CD4-positive, alpha-beta T cell treated with Interferon alpha-2 for 1 hour (primary cell): ENCODE measurements around the gene ZNF217.
"Not testable (repeated sequence)": the region's sequence is repeated elsewhere in the genome, so short reads cannot be mapped to it uniquely, and the experiment has no call there.

Source experiments
- DNase-seq, 2 donors: peaks; one replicate each; pipeline ENCODE4 v3.0.0-alpha.2; 2020 to 2022

ZNF217 gene

GRCh38 chr20:53593466-53594007 is at the start of gene ZNF217:
Gene ZNF217 (minus strand): TSS chr20:53593839. CDS start chr20:53582826, 11,013 bp downstream.
- peak; percentile 73 to 78 for DNase-seq

DNA sequence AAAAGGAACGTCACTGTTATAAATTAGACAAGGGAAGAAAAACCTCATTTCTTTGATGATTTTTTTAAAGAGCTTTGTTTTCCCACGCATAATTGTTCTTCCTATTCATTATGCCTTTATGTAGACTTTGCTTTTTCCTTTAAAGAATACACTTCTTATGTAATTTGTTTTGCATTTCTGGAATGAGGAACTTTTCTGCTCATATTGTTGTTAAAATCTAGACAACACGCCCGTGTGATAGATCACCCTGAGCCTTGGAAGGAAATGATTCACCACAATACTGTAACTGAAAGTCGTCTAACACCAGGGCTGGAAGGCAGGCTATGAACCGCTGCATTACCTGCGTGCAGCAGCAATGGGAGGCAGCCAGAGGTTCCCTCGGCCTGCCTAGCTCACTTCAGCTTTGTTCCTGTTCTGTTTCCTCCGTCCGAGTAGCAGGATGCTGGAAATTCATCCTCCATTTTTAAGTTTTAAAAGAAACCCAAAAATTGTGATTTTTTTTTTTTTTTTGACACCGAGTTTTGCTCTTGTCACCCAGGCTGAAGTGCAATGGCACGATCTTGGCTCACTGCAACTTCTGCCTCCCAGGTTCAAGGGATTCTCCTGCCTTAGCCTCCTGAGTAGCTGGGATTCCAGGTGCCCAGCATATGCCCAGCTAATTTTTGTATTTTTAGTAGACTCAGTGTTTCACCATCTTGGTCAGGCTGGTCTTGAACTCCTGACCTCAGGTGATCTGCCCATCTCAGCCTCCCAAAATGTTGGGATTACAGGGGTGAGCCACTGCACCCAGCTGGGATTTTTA is 49.6 kb upstream of the ZNF217 start:
- peak; percentile 72 to 80 for DNase-seq

GRCh38 chr20:53642196-53643030 is 48.8 kb upstream of the ZNF217 start:
- DNase-seq = peak; percentile 55 to 60

DNA sequence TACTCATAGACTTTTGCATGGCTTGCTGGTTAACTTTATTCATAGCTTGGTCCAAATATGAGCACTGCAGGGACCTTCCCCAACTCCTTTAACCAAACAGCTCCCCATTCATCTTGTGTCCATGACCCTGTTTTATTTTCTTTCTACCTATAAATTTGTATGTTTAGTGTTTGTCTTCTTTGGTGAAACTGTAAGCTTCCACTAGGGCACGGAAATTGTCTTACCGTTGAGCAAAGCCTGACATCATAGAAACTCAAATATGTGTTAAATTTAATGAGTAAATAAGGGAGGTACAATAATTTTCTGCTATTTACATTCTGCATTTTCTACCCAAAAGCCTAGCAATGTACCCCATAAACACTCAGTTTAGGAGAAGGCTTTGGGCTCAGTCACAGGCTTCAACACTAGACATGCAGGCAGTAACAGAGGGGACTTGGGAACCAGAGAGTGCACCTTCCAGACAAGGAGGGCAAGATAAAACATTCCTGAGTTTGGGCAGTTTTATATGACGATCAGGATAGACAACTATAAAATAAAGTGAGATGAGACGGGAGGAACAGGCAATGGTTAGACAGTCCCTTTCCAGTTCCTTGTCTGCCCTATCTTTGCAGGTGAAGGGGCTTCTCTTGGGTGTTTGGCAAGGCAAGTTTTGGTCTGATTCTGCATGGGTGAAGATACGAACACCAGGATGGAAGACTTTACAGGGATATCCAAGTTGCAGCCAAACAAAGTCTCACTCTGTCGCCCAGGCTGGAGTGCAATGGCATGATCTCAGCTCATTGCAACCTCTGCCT is 46.2 kb upstream of the ZNF217 start:
- no peak for DNase-seq

GRCh38 chr20:53639128-53639527 is 45.5 kb upstream of the ZNF217 start:
- DNase-seq = no peak

DNA sequence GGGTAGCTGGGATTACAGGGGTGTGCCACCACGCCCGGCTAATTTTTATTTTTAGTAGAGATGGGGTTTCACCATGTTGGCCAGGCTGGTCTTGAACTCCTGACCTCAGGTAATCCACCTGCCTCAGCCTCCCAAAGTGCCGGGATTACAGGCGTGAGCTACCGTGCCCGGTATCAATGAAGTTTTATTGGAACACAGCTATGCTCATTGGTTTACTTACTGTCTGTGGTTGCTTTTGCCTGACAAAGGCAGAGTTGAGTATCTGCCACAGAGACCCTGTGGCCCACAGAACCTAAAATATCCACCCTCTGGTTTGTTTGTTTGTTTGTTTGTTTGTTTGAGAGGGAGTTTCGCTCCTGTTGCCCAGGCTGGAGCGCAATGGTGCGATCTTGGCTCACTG is 43.7 kb upstream of the ZNF217 start:
- DNase-seq = not testable (repeated sequence)

GRCh38 chr20:53636540-53637097 is 43.0 kb upstream of the ZNF217 start:
- no peak for DNase-seq

- DNase-seq = no peak
Measured at GRCh38 chr20:53635221-53635620, 41.6 kb upstream of the ZNF217 start.

DNA sequence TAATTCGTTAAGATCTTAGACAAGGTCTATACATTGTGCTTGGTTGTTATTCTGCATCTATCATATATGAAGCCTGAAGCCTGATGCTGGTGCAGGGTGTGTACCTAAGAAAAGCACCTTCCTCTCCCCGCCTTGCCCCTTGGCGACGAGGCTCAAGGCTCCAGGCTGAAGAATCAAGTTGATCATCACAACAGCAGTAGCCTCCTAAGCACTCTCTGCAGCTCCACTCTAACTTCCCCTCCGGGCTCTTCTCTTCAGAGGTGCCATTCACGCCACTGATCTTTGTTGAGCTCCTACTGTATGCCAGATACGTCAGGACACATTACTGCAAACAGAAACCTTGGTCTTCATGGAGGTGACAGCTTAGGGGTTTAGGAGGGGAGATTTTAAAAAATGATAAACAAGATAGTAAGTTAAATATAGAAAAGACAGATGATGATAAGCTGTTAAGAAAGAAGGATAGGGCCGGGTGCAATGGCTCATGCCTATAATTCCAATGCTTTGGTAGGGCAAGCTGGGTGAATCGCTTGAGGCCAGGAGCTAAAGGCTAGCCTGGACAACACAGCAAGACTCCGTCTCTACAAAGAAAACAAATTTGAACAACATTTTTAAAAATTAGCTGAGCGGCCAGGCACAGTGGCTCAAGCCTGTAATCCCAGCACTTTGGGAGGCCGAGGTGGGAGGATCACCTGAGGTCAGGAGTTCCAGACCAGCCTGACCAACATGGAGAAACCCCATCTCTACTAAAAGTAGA is 38.4 kb upstream of the ZNF217 start:
- no peak for DNase-seq

- DNase-seq = no peak
Measured at GRCh38 chr20:53629436-53629835, 35.8 kb upstream of the ZNF217 start.

GRCh38 chr20:53628758-53629157 is 35.1 kb upstream of the ZNF217 start:
- not testable (repeated sequence) for DNase-seq

DNA sequence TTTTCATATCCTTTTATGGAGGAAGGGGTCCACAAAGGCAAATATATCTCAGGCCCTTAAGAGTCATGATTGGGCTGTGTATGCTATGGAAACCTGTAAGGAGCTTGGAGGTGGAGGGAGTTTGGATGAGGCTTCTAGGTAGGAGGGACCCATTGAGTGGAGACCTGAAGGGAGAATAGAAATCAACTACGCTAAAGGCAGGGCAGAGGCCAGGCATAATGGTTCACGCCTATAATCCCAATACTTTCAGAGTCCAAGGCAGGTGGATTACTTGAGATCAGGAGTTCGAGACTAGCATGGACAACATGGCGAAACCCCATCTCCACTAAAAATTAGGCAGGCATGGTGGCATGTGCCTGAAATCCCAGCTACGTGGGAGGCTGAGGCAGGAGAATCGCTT is 34.4 kb upstream of the ZNF217 start:
- no peak for DNase-seq

DNA sequence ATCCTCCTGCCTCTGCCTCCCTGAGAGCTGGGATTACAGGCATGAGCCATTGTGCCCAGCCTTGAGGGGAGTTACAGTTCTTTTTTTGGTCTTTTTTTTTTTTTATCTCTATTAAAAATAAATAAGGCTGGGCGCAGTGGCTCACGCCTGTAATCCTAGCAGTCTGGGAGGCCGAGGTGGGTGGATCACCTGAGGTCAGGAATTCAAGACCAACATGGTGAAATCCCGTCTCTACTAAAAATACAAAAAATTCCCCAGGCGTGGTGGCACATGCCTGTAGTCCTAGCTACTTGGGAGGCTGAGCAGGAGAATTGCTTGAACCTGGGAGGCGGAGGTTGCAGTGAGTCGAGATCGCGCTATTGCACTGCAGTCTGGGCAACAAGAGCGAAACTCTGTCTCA is 33.4 kb upstream of the ZNF217 start:
- DNase-seq = not testable (repeated sequence)

DNA sequence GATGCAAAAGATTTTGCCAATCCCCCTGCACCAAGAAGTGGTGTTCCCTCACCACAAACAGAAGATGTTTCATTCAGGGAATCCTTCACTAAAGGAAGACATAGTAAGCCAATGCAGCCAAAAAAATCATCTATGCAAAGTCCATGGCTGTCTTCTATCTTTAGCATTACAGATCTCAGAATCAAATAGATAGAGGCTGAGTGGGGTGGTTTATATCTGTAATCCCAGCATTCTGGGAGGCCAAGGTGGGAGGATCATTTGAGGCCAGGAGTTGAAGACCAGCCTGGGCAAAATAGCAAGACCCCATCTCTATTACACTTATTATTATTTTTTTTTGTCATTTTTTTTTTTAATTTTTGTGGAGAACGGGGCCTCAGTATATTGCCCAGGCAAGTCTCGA is 32.9 kb upstream of the ZNF217 start:
- DNase-seq = no peak

DNA sequence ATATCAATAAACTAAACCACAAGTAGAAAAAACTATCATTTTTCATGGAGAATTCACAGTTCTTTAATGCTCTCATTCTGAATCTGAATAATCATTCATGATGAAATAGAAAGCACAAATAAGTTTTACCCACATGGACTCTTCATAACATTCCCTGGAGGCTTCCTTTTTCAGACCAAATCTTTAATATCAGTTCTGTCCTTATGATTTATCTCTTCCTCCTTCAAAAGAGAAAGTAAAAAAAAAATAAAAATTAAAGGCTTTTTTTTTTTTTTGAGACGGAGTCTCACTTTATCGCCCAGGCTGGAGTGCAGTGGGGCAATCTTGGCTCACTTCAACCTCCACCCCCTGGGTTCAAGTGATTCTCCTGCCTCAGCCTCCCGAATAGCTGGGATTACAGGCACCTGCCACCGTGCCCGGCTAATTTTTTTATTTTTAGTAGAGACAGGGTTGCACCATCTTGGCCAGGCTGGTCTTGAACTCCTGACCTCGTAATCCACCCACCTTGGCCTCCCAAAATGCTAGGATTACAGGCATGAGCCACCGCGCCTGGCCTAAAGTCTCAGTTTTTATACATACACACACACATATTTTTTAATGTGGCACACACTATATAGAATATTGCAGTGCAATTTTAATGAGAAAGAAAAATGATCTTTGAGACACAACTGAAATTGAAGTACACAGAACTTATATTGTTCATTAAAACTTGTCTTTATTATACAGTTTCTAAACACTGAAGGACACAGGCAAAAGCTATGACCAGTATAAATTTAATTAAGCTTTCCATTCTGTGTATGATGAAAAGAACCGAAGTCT is 31.9 kb upstream of the ZNF217 start:
- DNase-seq = no peak

DNA sequence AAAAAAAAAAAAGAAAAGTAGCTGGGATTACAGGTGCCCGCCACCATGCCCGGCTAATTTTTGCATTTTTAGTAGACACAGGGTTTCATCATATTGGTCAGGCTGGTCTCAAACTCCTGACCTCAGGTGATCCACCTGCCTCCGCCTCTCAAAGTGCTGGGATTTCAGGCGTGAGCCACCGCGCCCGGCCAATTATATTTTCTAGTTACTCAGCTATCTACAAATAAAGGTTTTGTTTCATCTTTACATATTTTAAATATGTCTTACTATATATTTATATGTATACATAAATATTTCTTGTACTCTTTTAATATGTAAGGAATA is 31.2 kb upstream of the ZNF217 start:
- DNase-seq = not testable (repeated sequence)

DNA sequence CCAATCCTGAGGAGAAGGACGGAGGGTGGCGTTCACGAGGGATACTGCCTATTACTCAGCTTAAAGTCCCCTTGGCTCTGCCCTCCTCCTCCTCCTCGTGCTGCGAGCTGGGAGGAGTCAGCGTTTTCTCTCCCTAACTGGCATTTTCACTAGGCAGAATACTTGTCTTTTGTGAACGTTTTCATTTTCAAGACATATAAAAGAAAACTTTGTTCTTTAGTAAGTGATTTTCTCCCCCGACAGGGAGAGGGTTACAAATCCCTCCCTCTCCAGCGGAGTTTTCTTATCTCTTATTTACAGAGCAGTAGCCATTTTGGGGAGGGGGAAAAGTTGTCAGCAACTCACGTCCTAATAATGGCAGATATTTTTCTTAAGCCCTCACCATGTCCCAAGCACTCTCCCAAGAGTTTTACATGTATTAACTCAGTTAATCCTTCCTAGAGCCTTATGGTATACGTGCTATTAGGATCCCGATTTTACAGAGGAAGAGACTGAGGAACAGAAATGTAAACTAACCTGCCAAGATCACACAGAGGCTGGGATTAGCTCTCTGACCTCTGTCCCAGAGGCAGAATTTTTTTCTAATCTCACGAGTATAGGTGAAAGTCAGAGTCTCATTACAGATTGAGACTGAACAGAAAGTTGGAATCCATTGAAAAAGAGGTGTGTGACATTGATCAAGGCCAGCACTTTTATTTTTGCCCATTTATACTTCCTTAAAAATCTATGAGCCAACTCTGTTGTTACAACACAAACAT is 30.0 kb upstream of the ZNF217 start:
- DNase-seq = peak; percentile 20 to 39

GRCh38 chr20:53623134-53623453 is 29.5 kb upstream of the ZNF217 start:
- DNase-seq = no peak

DNA sequence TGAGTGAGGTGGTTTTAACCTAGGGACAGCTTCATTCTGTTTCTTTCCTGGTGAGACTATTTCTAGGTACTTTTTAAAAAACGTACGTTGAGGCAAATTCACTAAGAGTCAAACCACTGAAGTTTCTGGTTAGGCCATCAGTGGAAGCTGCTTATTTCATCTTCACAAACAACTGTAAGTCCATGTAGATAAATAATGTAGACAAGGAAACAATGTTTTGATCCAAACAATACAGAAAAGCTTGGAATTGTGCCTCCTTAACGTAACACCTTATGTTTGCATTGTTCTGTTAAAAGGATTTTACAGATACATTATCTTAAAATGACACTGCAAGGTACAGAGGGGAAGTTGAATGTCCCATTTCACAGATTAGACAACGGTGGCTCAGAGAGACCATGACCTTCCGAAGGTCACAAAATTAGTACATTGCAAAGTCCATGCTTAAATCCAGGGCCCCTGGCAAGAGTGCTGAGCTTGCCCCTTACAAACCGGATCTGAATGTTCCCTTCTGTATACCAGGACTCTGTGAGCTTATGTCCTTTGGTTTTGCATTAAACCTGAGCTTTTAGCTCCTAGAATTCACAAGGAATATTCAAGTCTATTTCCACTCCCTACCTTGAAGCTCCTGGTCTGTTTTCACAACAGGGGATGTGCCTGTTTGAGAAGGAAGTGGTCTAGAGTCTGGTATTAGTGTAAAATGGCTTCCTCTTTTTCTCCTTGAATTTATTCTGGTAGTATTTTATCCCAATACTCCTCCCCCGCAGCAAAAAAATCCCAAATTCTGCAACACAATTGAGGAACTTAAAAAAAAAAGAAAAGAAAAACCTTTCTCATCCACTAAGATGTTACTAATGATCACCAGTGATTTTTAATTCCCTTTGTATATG is 28.9 kb upstream of the ZNF217 start:
- DNase-seq = no peak
